Naive thymus-derived CD4-positive, alpha-beta T cell (primary cell): Measurements from ENCODE around the gene SEMA4F. TPM values are rescaled to one million over a fixed set of nuclear protein-coding genes. Genes with fewer than 3 reads are reported as not detected.
"Not testable (repeated sequence)": the region's sequence is repeated elsewhere in the genome, so short reads cannot be mapped to it uniquely, and the experiment has no call there.

Experiments
- ATAC-seq: fragments of 150-1000 bp; cut with Tn5 transposase; 2 replicates; pipeline ENCODE4 v1.10.0; 2021; ENCODE audit warnings: mild to moderate bottlenecking, moderate library complexity
- CTCF ChIA-PET: fragments of 350-600 bp; sonication (Branson Sonifier 250); formaldehyde crosslinking; loops from one replicate; lab custom pipeline; 2021; ENCODE audit warnings: antibody characterized with exemption; lab: Charles Lee
- POLR2A ChIA-PET: fragments of 350-600 bp; sonication (Branson Sonifier 250); formaldehyde crosslinking; loops from one replicate; lab custom pipeline; 2021; ENCODE audit warnings: antibody characterized with exemption, inconsistent platforms; lab: Charles Lee
- DNase-seq, 9 donors: peaks; one replicate each; pipeline versions ENCODE4 v3.0.0 to v3.0.0-alpha.2; 2020 to 2022; ENCODE audit warnings: mixed read lengths in 1 of 9
- H3K27ac ChIP-seq: one replicate; pipeline ENCODE4 v1.7.0; 2013; ENCODE audit warnings: mild to moderate bottlenecking, low read depth, low read length, moderate library complexity
- H3K27me3 ChIP-seq, 2 donors: one replicate each; pipeline ENCODE4 v1.7.0; 2013; ENCODE audit warnings: low read length in 2 of 2, mild to moderate bottlenecking in 2 of 2, moderate library complexity in 2 of 2; ENCODE audit not compliant: control insufficient read depth in 2 of 2, insufficient read depth in 2 of 2
- H3K36me3 ChIP-seq, 3 experiments: 1 replicate in 2 of 3; 2 replicates in 1 of 3; pipeline ENCODE4 v1.7.0; 2013; ENCODE audit warnings: low read length in 3 of 3, mild to moderate bottlenecking in 3 of 3, moderate library complexity in 1 of 3; ENCODE audit not compliant: insufficient read depth in 3 of 3, control insufficient read depth in 2 of 3
- H3K4me1 ChIP-seq, 2 donors: one replicate each; pipeline ENCODE4 v1.7.0; 2013; ENCODE audit warnings: low read length in 2 of 2, mild to moderate bottlenecking in 2 of 2, moderate library complexity in 1 of 2; ENCODE audit not compliant: control insufficient read depth in 2 of 2, insufficient read depth in 2 of 2
- H3K4me3 ChIP-seq: 2 replicates; pipeline ENCODE4 v1.7.0; 2013; ENCODE audit warnings: mild to moderate bottlenecking, low read length
- H3K9me3 ChIP-seq, 3 experiments: 1 replicate in 2 of 3; 2 replicates in 1 of 3; pipeline ENCODE4 v1.7.0; 2013; ENCODE audit warnings: low read length in 3 of 3; ENCODE audit not compliant: control insufficient read depth in 2 of 3
- H3K27ac Mint-ChIP-seq, 9 donors: one replicate each; pipeline ENCODE4 v1.8.0; 2020 to 2022; ENCODE audit warnings: mixed read lengths in 9 of 9, mild to moderate bottlenecking in 8 of 9, moderate library complexity in 5 of 9, inconsistent platforms in 2 of 9
- H3K27me3 Mint-ChIP-seq, 5 donors: one replicate each; pipeline ENCODE4 v1.8.0; 2021 to 2022; ENCODE audit warnings: mixed read lengths in 5 of 5, mild to moderate bottlenecking in 1 of 5
- H3K36me3 Mint-ChIP-seq, 5 donors: one replicate each; pipeline ENCODE4 v1.8.0; 2020 to 2022; ENCODE audit warnings: mixed read lengths in 5 of 5, mild to moderate bottlenecking in 3 of 5, inconsistent platforms in 1 of 5
- H3K4me1 Mint-ChIP-seq, 7 donors: one replicate each; pipeline ENCODE4 v1.8.0; 2020 to 2022; ENCODE audit warnings: mixed read lengths in 7 of 7, mild to moderate bottlenecking in 3 of 7, inconsistent platforms in 1 of 7
- H3K4me3 Mint-ChIP-seq, 10 donors: one replicate each; pipeline ENCODE4 v1.8.0; 2020 to 2022; ENCODE audit warnings: mild to moderate bottlenecking in 10 of 10, mixed read lengths in 10 of 10, moderate library complexity in 6 of 10, inconsistent platforms in 2 of 10
- H3K9me3 Mint-ChIP-seq, 11 donors: one replicate each; pipeline ENCODE4 v1.8.0; 2020 to 2022; ENCODE audit warnings: mixed read lengths in 11 of 11, mild to moderate bottlenecking in 4 of 11, inconsistent platforms in 1 of 11, moderate library complexity in 1 of 11
- intact Hi-C, 2 donors: fragments of 100-400 bp; cut with micrococcal nuclease; formaldehyde crosslinking; loops; one replicate each; pipeline ENCODE4 v1.15.1; 2023
- polyA plus RNA-seq, 2 donors: library from polyadenylated mRNA; unstranded; fragments of 300-500 nt; fragmentation: Illumina TruSeq; gene quantifications; one replicate each; pipeline ENCODE4 v1.2.3, GENCODE V29; 2021
- total RNA-seq, 6 experiments: library from RNA in 5 of 6; stranded (reverse) in 5 of 6; gene quantifications; 1 replicate in 5 of 6; 2 replicates in 1 of 6; pipeline ENCODE4 v1.2.3 and lab custom pipeline; 2021 to 2026

Gene SEMA4F
- total and polyA plus RNA-seq, 7 experiments from 2014 or later, result 5.7 to 23.6 (median 8.6) TPM

GRCh38 chr2:74620671-74621070 lies 33.4 kb upstream of the SEMA4F start:
- no peaks in the 10 kb centered on the region for H3K27me3 ChIP-seq
- H3K36me3 Mint-ChIP-seq, result peaks cover 0 to 2% (median 0%) of the 10 kb centered on the region in 5 donors
- intact Hi-C loops, result no loop called here
- POLR2A ChIA-PET, result no interaction called here
- H3K4me1 Mint-ChIP-seq, result peaks cover 0 to 7% (median 0%) of the 10 kb centered on the region in 7 donors
- H3K36me3 ChIP-seq, result no peaks in the 10 kb centered on the region
- no peaks in the 10 kb centered on the region for H3K9me3 ChIP-seq
- H3K4me3 Mint-ChIP-seq, result no peak overlapping the region
- H3K27me3 Mint-ChIP-seq, result peaks cover 4 to 13% (median 10%) of the 10 kb centered on the region in 5 donors
- no peaks in the 10 kb centered on the region for H3K4me1 ChIP-seq
- H3K27ac Mint-ChIP-seq, result no peak overlapping the region
- peaks cover 0 to 2% (median 0%) of the 10 kb centered on the region in 11 donors for H3K9me3 Mint-ChIP-seq
- ATAC-seq (no peak), DNase-seq (no peak)
- CTCF ChIA-PET, result no interaction called here
- H3K27ac ChIP-seq, result no peak overlapping the region
- no peak overlapping the region for H3K4me3 ChIP-seq

- Histone ChIP-seq H3K4me3 (no peak overlapping the region), H3K9me3 (no peaks in the 10 kb centered on the region), H3K36me3 (no peaks in the 10 kb centered on the region), H3K27ac (no peak overlapping the region), H3K27me3 (no peaks in the 10 kb centered on the region), H3K4me1 (no peaks in the 10 kb centered on the region)
- Mint-ChIP-seq H3K9me3 (no peaks in the 10 kb centered on the region), H3K27me3 (peaks cover 0 to 18% (median 0%) of the 10 kb centered on the region in 5 donors), H3K27ac (no peak overlapping the region), H3K4me3 (no peak overlapping the region), H3K4me1 (no peaks in the 10 kb centered on the region), H3K36me3 (no peaks in the 10 kb centered on the region)
- DNase-seq, result no peak
- no peak for ATAC-seq
- intact Hi-C loops, result no loop called here
- ChIA-PET CTCF (no interaction called here), POLR2A (no interaction called here)
Observed at GRCh38 chr2:74625658-74626425, 28.2 kb upstream of the SEMA4F start.

- H3K36me3 ChIP-seq, result no peaks in the 10 kb centered on the region
- no peaks in the 10 kb centered on the region for H3K4me1 ChIP-seq
- no peaks in the 10 kb centered on the region for H3K27me3 ChIP-seq
- ChIA-PET CTCF (no interaction called here), POLR2A (no interaction called here)
- intact Hi-C loops, result no loop called here
- DNase-seq (no peak), ATAC-seq (no peak)
- H3K9me3 Mint-ChIP-seq, result no peaks in the 10 kb centered on the region
- H3K27ac Mint-ChIP-seq, result no peak overlapping the region
- peaks cover 0 to 24% (median 0%) of the 10 kb centered on the region in 5 donors for H3K27me3 Mint-ChIP-seq
- H3K9me3 ChIP-seq, result no peaks in the 10 kb centered on the region
- no peaks in the 10 kb centered on the region for H3K36me3 Mint-ChIP-seq
- no peak overlapping the region for H3K4me3 Mint-ChIP-seq
- no peaks in the 10 kb centered on the region for H3K4me1 Mint-ChIP-seq
- no peak overlapping the region for H3K27ac ChIP-seq
- H3K4me3 ChIP-seq, result no peak overlapping the region
Observed at GRCh38 chr2:74628538-74629105, 25.4 kb upstream of the SEMA4F start.

- intact Hi-C loops, H3K4me3 ChIP-seq, H3K36me3 ChIP-seq, H3K27ac Mint-ChIP-seq, ATAC-seq, H3K9me3 Mint-ChIP-seq, H3K4me3 Mint-ChIP-seq, DNase-seq, H3K4me1 Mint-ChIP-seq, H3K27me3 ChIP-seq, H3K9me3 ChIP-seq, POLR2A ChIA-PET, CTCF ChIA-PET, H3K4me1 ChIP-seq, H3K27ac ChIP-seq, H3K36me3 Mint-ChIP-seq: not testable (repeated sequence)
- H3K27me3 Mint-ChIP-seq, result peaks cover 0 to 31% (median 0%) of the 10 kb centered on the region in 5 donors
Observed at GRCh38 chr2:74630454-74630853, 23.6 kb upstream of the SEMA4F start.

- ChIA-PET POLR2A (no interaction called here), CTCF (no interaction called here)
- Histone ChIP-seq H3K4me3 (no peak overlapping the region), H3K4me1 (no peaks in the 10 kb centered on the region), H3K36me3 (no peaks in the 10 kb centered on the region), H3K27ac (no peak overlapping the region), H3K27me3 (no peaks in the 10 kb centered on the region), H3K9me3 (no peaks in the 10 kb centered on the region)
- no peaks in the 10 kb centered on the region for H3K9me3 Mint-ChIP-seq
- H3K4me1 Mint-ChIP-seq, result no peaks in the 10 kb centered on the region
- peaks cover 0 to 48% (median 0%) of the 10 kb centered on the region in 5 donors for H3K27me3 Mint-ChIP-seq
- DNase-seq (no peak), ATAC-seq (no peak)
- H3K36me3 Mint-ChIP-seq, result no peaks in the 10 kb centered on the region
- no peak overlapping the region for H3K27ac Mint-ChIP-seq
- intact Hi-C loops, result no loop called here
- H3K4me3 Mint-ChIP-seq, result no peak overlapping the region
Observed at GRCh38 chr2:74632209-74632938, 21.7 kb upstream of the SEMA4F start.

- H3K27me3 Mint-ChIP-seq, result peaks cover 0 to 51% (median 0%) of the 10 kb centered on the region in 5 donors
- H3K36me3 ChIP-seq, result no peaks in the 10 kb centered on the region
- no peaks in the 10 kb centered on the region for H3K9me3 ChIP-seq
- intact Hi-C loops, result no loop called here
- no peaks in the 10 kb centered on the region for H3K27me3 ChIP-seq
- DNase-seq (no peak), ATAC-seq (no peak)
- CTCF ChIA-PET, result no interaction called here
- POLR2A ChIA-PET, result no interaction called here
- H3K27ac Mint-ChIP-seq, result no peak overlapping the region
- no peak overlapping the region for H3K4me3 ChIP-seq
- H3K27ac ChIP-seq, result no peak overlapping the region
- no peaks in the 10 kb centered on the region for H3K36me3 Mint-ChIP-seq
- no peaks in the 10 kb centered on the region for H3K4me1 ChIP-seq
- no peaks in the 10 kb centered on the region for H3K4me1 Mint-ChIP-seq
- no peaks in the 10 kb centered on the region for H3K9me3 Mint-ChIP-seq
- no peak overlapping the region for H3K4me3 Mint-ChIP-seq
Observed at GRCh38 chr2:74632939-74633312, 21.1 kb upstream of the SEMA4F start.
